Measurements from ENCODE around the gene STARD5.

Gene STARD5

DNA sequence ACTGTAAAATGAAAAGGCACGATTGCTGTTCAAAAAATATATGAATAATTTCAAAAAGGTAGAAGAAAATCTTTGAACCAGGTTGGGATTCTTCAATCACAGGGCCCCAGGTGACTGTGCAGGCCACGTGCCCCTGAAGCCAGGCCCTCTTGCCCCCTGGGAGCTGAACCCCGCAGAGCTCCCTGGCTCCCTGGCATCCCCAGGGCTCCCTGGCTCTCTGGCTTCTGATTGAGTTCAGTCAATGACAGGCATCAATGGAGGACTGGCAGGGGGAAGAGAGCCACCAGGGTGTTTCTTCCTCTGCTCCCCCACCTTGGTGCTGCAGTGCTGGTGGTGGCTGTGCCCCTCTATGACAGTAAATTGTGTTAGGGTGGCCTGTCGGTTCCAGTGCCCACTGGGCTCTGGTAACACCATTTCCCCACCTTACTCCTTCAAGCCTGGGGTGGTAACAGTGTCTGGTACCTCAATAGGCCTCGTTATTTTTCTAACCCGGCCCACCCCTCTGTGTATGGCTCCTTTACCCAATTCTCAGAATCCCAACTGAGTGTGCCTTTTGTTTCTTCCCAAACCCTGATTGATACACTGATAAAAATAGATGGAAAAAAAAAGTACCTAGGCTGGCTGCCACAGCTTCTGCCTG, 62.6 kb downstream of the STARD5 start:
- Histone ChIP-seq H3K27me3 (replicated peaks; ENCODE audit: control insufficient read depth, insufficient read depth, low read length) (no peaks in the 10 kb centered on the region), H3K9me3 (ENCODE audit: control insufficient read depth, low read length) (no peaks in the 10 kb centered on the region), H3K4me1 (ENCODE audit: control insufficient read depth, insufficient read depth, low read length) (peaks cover 19% of the 10 kb centered on the region), H3K9ac (ENCODE audit: low read length) (no peak overlapping the region), H3K36me3 (ENCODE audit: control insufficient read depth, insufficient read depth, low read length, severe bottlenecking) (no peaks in the 10 kb centered on the region), H3K4me3 (ENCODE audit: low read length) (no peak overlapping the region)
- DNase-seq (ENCODE audit: low read depth), result no peak

DNA sequence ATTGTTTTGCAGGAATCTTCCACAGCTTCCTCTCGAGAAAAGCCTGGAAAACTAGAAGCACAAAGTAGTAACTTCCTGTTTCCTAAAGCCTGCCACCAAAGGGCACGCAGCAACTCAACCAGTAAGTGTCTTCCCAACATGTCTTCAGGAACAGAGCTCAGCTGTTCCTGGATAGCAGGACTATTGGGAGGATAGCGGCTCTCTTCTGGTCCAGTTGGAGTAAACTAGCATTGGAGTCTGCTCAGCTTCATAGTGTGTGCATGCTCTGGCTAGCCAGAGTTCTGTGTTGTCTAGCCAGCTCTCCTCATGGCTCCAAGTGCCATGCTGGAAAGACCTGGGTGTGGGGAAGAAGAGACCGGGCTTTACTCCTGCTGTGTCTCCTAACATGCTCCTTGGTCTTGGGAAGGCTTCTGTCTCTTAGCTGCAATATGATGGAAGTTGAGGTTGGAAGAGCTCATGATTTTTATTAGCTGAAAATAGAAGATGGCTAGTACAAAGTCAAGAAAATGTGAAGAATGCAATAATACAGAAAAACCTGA, 64.1 kb downstream of the STARD5 start:
- Histone ChIP-seq H3K36me3 (ENCODE audit: control insufficient read depth, insufficient read depth, low read length, severe bottlenecking) (no peaks in the 10 kb centered on the region), H3K9ac (ENCODE audit: low read length) (no peak overlapping the region), H3K4me3 (ENCODE audit: low read length) (no peak overlapping the region), H3K4me1 (ENCODE audit: control insufficient read depth, insufficient read depth, low read length) (peaks cover 15% of the 10 kb centered on the region), H3K9me3 (ENCODE audit: control insufficient read depth, low read length) (no peaks in the 10 kb centered on the region), H3K27me3 (replicated peaks; ENCODE audit: control insufficient read depth, insufficient read depth, low read length) (no peaks in the 10 kb centered on the region)
- DNase-seq (ENCODE audit: low read depth), result no peak

Data from adipocyte (in vitro differentiated cells).